Activated CD8-positive, alpha-beta memory T cell treated with anti-CD3 and anti-CD28 coated beads, Interleukin-2, amount 10 ng/mL, durations not matched to agents 7 days and 5 days (primary cell): ENCODE measurements around the gene ZMYND12. TPM values are rescaled to one million over a fixed set of nuclear protein-coding genes. Genes with fewer than 3 reads are reported as not detected.

Source experiments
- ATAC-seq: fragments of 150-1000 bp; cut with Tn5 transposase; one replicate; pipeline ENCODE4 v1.10.0; 2021; ENCODE audit warnings: moderate library complexity
- CTCF ChIA-PET: fragments of 350-600 bp; sonication (Branson Sonifier 250); formaldehyde crosslinking; loops from one replicate; lab custom pipeline; 2021; ENCODE audit warnings: antibody characterized with exemption; lab: Charles Lee
- DNase-seq: peaks from one replicate; pipeline ENCODE4 v3.0.0-alpha.2; 2020
- H3K27ac Mint-ChIP-seq: one replicate; pipeline ENCODE4 v1.8.0; 2021; ENCODE audit warnings: mild to moderate bottlenecking, mixed read lengths
- H3K27me3 Mint-ChIP-seq: one replicate; pipeline ENCODE4 v1.8.0; 2021; ENCODE audit warnings: mixed read lengths
- H3K36me3 Mint-ChIP-seq: one replicate; pipeline ENCODE4 v1.8.0; 2021; ENCODE audit warnings: mild to moderate bottlenecking, mixed read lengths
- H3K4me1 Mint-ChIP-seq: one replicate; pipeline ENCODE4 v1.8.0; 2021; ENCODE audit warnings: mixed read lengths
- H3K4me3 Mint-ChIP-seq: one replicate; pipeline ENCODE4 v1.8.0; 2021; ENCODE audit warnings: mild to moderate bottlenecking, moderate library complexity, mixed read lengths
- H3K9me3 Mint-ChIP-seq: one replicate; pipeline ENCODE4 v1.8.0; 2022; ENCODE audit warnings: low read depth, mixed read lengths
- total RNA-seq, 2 experiments: library from RNA; stranded (reverse); gene quantifications; one replicate each; pipeline ENCODE4 v1.2.3, GENCODE V29; 2021

The ZMYND12 gene
- total RNA-seq, 2 experiments from 2014 or later = 0.21 to 1.1 TPM

DNA sequence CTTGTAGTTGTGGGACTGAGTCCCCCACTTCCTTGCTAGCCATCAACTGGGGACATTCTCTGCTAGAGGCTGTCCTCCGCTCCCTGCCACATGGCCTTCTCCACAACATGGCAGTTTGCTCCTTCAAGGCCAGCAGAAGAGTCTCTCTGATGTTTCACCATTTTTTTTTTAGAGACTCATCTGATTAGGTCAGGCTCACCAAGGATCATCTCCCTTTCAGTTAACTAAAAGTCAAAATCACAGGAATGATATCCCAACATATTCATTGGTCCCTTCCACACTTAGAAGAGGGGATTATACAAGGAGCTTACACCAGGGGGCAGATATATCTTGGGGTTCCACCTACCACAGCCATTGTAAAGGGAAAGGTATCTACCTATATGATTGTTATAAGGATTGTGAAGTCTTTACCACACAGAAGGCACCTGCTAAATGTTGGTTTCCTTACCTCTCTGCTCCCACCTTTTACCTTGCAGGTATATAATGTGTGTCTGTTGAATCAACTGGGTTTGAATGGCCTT is 51.9 kb downstream of the ZMYND12 start:
- ATAC-seq (no peak), DNase-seq (no peak)
- Mint-ChIP-seq H3K27ac (no peak overlapping the region), H3K4me1 (no peaks in the 10 kb centered on the region), H3K4me3 (no peak overlapping the region), H3K36me3 (peaks cover 1% of the 10 kb centered on the region), H3K9me3 (no peaks in the 10 kb centered on the region), H3K27me3 (no peaks in the 10 kb centered on the region)
- CTCF ChIA-PET = no interaction called here

DNA sequence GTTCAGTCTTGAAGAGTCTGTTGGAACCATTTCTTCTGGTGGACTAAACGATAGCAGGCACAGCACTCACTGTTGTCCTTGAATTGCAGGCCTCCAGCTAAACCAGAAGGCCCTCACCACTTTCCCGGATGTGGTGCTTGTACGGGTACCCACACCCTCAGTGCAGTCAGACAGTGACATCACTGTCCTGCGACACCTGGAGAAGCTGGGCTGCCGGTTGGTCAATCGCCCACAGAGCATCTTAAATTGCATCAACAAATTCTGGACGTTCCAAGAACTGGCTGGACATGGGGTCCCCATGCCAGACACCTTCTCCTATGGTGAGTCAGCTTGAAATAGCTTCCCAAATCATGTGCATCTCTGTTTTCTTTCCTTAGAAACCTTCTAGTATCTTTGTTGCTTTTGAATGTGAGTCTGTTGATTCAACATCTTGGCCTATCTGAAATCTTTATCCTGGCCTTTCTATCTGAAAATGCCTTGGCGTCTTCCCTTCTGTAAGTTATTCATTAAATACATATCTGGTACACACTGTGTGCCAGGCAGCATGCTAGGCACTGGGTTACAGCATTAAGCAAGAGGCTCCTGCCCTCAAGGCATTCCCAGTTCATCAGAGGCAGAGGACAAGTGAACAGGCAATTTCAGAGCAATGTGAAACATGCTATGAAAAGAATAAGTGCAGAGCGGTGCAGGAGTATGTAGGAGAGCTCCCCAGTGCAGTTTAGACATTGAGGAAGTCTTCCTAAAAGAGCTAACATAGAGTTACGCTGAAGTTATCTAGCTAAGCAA is 56.3 kb downstream of the ZMYND12 start:
- H3K4me1 Mint-ChIP-seq = peaks cover 5% of the 10 kb centered on the region
- DNase-seq (no peak), ATAC-seq (no peak)
- H3K4me3 Mint-ChIP-seq = no peak overlapping the region
- H3K9me3 Mint-ChIP-seq = no peaks in the 10 kb centered on the region
- no peaks in the 10 kb centered on the region for H3K27me3 Mint-ChIP-seq
- H3K27ac Mint-ChIP-seq = no peak overlapping the region
- no peaks in the 10 kb centered on the region for H3K36me3 Mint-ChIP-seq
- CTCF ChIA-PET = no interaction called here

DNA sequence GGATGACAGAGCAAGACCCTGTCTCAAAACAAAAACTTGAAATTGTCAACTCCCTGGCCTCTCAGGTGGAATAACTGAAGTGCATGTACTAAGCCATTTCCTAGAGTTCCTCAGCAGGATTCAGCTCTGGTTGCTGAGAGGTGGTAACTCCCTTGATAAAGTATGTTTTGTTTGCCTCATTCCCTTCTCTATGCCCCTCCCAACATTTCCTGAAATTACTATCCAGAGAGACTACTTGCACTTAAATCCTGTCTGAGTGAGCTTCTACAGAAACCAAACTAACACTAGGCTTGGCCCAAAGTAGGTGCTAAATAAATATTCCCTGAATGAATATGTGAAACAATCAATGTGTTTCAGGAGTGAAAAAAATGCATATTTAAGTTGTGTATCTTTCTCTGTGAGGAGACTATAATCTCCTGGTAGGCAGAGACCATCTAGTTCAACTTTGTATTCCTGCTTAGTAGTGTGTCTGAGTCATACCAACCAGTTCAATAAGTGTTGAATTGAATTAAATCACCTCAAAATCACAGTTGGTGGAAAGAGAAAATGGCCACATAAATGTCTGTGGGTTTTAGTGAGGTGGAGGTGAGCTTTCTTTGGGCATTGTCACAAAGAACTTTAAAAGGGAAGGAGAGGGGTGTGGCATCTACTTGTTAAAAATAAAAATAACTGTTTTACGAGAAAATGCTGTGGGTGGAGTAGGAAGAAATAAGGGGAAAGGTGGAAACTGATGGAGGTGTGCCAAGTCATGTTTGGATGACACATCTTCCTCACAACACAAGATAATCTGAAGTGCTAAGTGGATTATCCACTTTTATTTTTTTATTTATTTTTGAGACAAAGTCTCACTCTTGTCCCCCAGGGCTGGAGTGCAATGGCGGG is 62.6 kb downstream of the ZMYND12 start:
- H3K27ac Mint-ChIP-seq = no peak overlapping the region
- peaks cover 14% of the 10 kb centered on the region for H3K4me1 Mint-ChIP-seq
- no peak for DNase-seq
- no peak for ATAC-seq
- no peaks in the 10 kb centered on the region for H3K9me3 Mint-ChIP-seq
- H3K36me3 Mint-ChIP-seq = no peaks in the 10 kb centered on the region
- CTCF ChIA-PET = no interaction called here
- H3K27me3 Mint-ChIP-seq = no peaks in the 10 kb centered on the region
- no peak overlapping the region for H3K4me3 Mint-ChIP-seq

DNA sequence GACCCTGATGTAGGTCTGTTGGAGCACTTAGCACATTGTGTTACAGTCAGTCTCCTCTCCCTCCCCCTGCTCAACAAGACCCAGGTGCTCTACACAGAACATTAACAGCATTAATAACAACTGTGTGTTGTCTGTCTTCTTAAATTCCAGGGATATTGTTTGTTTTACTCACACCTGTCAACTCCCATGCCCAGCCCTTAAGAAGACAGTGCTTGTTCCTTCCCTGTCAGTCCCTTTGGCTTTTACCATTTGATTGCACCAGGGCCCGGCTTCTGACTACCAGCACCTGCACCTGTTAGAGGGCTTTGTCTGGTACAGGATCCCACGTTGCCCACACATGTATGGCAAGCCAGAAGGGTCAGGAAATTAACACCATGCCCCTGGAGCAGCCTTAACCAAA is 63.6 kb downstream of the ZMYND12 start:
- no peaks in the 10 kb centered on the region for H3K36me3 Mint-ChIP-seq
- CTCF ChIA-PET = no interaction called here
- H3K27me3 Mint-ChIP-seq = no peaks in the 10 kb centered on the region
- DNase-seq (no peak), ATAC-seq (no peak)
- no peak overlapping the region for H3K27ac Mint-ChIP-seq
- no peaks in the 10 kb centered on the region for H3K9me3 Mint-ChIP-seq
- no peak overlapping the region for H3K4me3 Mint-ChIP-seq
- peaks cover 14% of the 10 kb centered on the region for H3K4me1 Mint-ChIP-seq

GRCh38 chr1:42386051-42386450 is 69.8 kb downstream of the ZMYND12 start:
- H3K27me3 Mint-ChIP-seq = peaks cover 26% of the 10 kb centered on the region

GRCh38 chr1:42385283-42385682 is 70.5 kb downstream of the ZMYND12 start:
- DNase-seq (no peak), ATAC-seq (no peak)
- CTCF ChIA-PET = interaction anchor here (0.7 kb wide), 1 partner anchor 12 kb away, joined by 3 read pairs; no protein-coding TSS in a partner anchor
- Mint-ChIP-seq H3K27ac (no peak overlapping the region), H3K4me3 (no peak overlapping the region), H3K4me1 (peaks cover 5% of the 10 kb centered on the region), H3K36me3 (no peaks in the 10 kb centered on the region), H3K9me3 (no peaks in the 10 kb centered on the region), H3K27me3 (peaks cover 26% of the 10 kb centered on the region)

More at GRCh38 chr1:42386051-42386450, 69.8 kb downstream of the ZMYND12 start:
- no peak overlapping the region for H3K4me3 Mint-ChIP-seq
- no peak for ATAC-seq
- H3K4me1 Mint-ChIP-seq = peaks cover 5% of the 10 kb centered on the region
- no peak overlapping the region for H3K27ac Mint-ChIP-seq
- DNase-seq = no peak
- no peaks in the 10 kb centered on the region for H3K36me3 Mint-ChIP-seq
- H3K9me3 Mint-ChIP-seq = no peaks in the 10 kb centered on the region
- CTCF ChIA-PET = no interaction called here

- no peaks in the 10 kb centered on the region for H3K9me3 Mint-ChIP-seq
- CTCF ChIA-PET = no interaction called here
- no peak for DNase-seq
- peaks cover 11% of the 10 kb centered on the region for H3K4me1 Mint-ChIP-seq
- peak overlapping the region; percentile 74 for H3K4me3 Mint-ChIP-seq
- H3K27me3 Mint-ChIP-seq = peaks cover 46% of the 10 kb centered on the region
- no peaks in the 10 kb centered on the region for H3K36me3 Mint-ChIP-seq
- no peak overlapping the region for H3K27ac Mint-ChIP-seq
- ATAC-seq = no peak
Measured at GRCh38 chr1:42381280-42381673, 74.5 kb downstream of the ZMYND12 start.

DNA sequence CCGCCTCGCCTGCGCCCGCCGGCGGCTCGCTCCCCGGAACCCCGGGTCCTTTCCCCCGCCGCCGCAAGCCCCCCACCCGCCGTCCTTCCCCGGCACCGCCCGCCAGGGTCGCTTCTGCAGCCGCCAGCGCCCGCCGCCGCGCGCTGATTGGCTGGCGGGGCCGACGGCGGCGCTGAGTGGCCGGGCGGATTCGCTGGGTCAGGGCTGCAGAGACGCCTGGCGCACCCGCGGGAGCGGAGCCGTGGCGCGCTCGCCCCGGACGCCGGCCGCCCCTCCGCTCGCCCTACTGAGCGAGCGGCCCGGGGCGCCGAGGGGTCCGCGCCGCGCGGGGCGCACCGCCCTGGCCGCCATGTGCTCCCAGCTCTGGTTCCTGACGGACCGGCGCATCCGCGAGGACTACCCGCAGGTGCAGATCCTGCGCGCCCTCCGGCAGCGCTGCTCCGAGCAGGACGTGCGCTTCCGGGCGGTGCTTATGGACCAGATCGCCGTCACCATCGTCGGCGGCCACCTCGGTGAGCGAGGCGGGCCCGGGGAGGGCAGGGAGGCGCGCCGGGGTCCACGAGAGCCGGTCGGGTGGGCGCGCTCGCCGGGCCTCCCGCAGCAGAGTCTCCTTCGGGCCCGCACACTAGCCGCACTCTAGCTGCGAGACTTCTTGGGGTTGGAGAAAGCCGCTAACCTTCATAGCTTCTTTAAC is 75.1 kb downstream of the ZMYND12 start, which contains the start of gene RIMKLA:
Gene RIMKLA (plus strand): TSS at position 207 of the 694 bp plus-strand sequence. CDS start 143 bp downstream, at position 350.
- no peaks in the 10 kb centered on the region for H3K9me3 Mint-ChIP-seq
- H3K27ac Mint-ChIP-seq = no peak within 1 kb of the TSS
- peaks cover 46% of the 10 kb centered on the region for H3K27me3 Mint-ChIP-seq
- no peaks in the 10 kb centered on the region for H3K36me3 Mint-ChIP-seq
- H3K4me1 Mint-ChIP-seq = peaks cover 11% of the 10 kb centered on the region
- peak within 1 kb of the TSS; percentile 74 for H3K4me3 Mint-ChIP-seq
- DNase-seq = peak; percentile 54
- CTCF ChIA-PET = interaction anchor here (1.6 kb wide), 1 partner anchor 207 kb away, joined by 4 read pairs; no protein-coding TSS in a partner anchor
- ATAC-seq = peak; percentile 88

Other genes with a start within 250 kb of the ZMYND12 start
- gene FOXJ3, start 120.8 kb downstream of the ZMYND12 start, total RNA-seq = 10 to 100 TPM; 39.3 to 41.9 TPM
- gene RIMKLA, start 75.2 kb downstream of the ZMYND12 start, total RNA-seq = 1 to 10 TPM; 1.3 to 1.5 TPM
- gene PPCS, start 521 bp upstream of the ZMYND12 start, total RNA-seq = 10 to 100 TPM; 32.0 to 40.4 TPM
- 1 to 10 TPM; 1.5 to 2.9 TPM for gene CCDC30, start 7.3 kb upstream of the ZMYND12 start, total RNA-seq
- gene PPIH, start 202.4 kb upstream of the ZMYND12 start, total RNA-seq = 100 to 1,000 TPM in 1 of 2 experiments, 10 to 100 TPM in 1; 93.7 to 104 TPM
- gene YBX1, start 226.4 kb upstream of the ZMYND12 start, total RNA-seq = 100 to 1,000 TPM; 731 to 790 TPM